Stimulated activated effector memory CD8-positive, alpha-beta T cell treated with anti-CD3 and anti-CD28 coated beads, Interleukin-12 subunit alpha, Interleukin-12 subunit beta, amount 100 ng/mL, for 72 hours (primary cell): ENCODE data around the gene E2F4.

Source experiments
- ATAC-seq: fragments of 150-1000 bp; cut with Tn5 transposase; 2 replicates; pipeline ENCODE4 v1.10.0; 2021
- DNase-seq, 2 donors: peaks; one replicate each; pipeline ENCODE4 v3.0.0; 2021 to 2022; ENCODE audit warnings: low spot score in 2 of 2
- H3K27ac Mint-ChIP-seq: one replicate; pipeline ENCODE4 v1.8.0; 2022; ENCODE audit warnings: mild to moderate bottlenecking, mixed read lengths
- H3K36me3 Mint-ChIP-seq: one replicate; pipeline ENCODE4 v1.8.0; 2022; ENCODE audit warnings: mild to moderate bottlenecking, mixed read lengths
- H3K4me1 Mint-ChIP-seq: one replicate; pipeline ENCODE4 v1.8.0; 2022; ENCODE audit warnings: mixed read lengths
- H3K4me3 Mint-ChIP-seq: one replicate; pipeline ENCODE4 v1.8.0; 2022; ENCODE audit warnings: mild to moderate bottlenecking, mixed read lengths
- H3K9me3 Mint-ChIP-seq: one replicate; pipeline ENCODE4 v1.8.0; 2022; ENCODE audit warnings: mixed read lengths

The E2F4 gene

GRCh38 chr16:67201411-67202345 lies 9.7 kb downstream of the E2F4 start:
- no peaks in the 10 kb centered on the region for H3K9me3 Mint-ChIP-seq
- peaks cover 84% of the 10 kb centered on the region for H3K36me3 Mint-ChIP-seq
- DNase-seq (no peak), ATAC-seq (no peak)
- H3K27ac Mint-ChIP-seq: no peak overlapping the region
- H3K4me1 Mint-ChIP-seq: peaks cover 8% of the 10 kb centered on the region
- no peak overlapping the region for H3K4me3 Mint-ChIP-seq

- H3K27ac Mint-ChIP-seq: no peak overlapping the region
- no peaks in the 10 kb centered on the region for H3K9me3 Mint-ChIP-seq
- H3K4me1 Mint-ChIP-seq: peaks cover 8% of the 10 kb centered on the region
- ATAC-seq (no peak), DNase-seq (no peak)
- H3K36me3 Mint-ChIP-seq: peaks cover 77% of the 10 kb centered on the region
- no peak overlapping the region for H3K4me3 Mint-ChIP-seq
Measured at GRCh38 chr16:67202426-67202825, 10.5 kb downstream of the E2F4 start.

GRCh38 chr16:67202956-67203493 lies 11.1 kb downstream of the E2F4 start:
- Mint-ChIP-seq H3K4me1 (peaks cover 8% of the 10 kb centered on the region), H3K9me3 (no peaks in the 10 kb centered on the region)

GRCh38 chr16:67204076-67204475 lies 12.1 kb downstream of the E2F4 start:
- no peak overlapping the region for H3K27ac Mint-ChIP-seq
- no peak for ATAC-seq
- H3K4me3 Mint-ChIP-seq: no peak overlapping the region
- peaks cover 64% of the 10 kb centered on the region for H3K36me3 Mint-ChIP-seq
- H3K4me1 Mint-ChIP-seq: peaks cover 10% of the 10 kb centered on the region
- DNase-seq: no peak
- H3K9me3 Mint-ChIP-seq: no peaks in the 10 kb centered on the region

More at GRCh38 chr16:67202956-67203493, 11.1 kb downstream of the E2F4 start:
- DNase-seq (no peak), ATAC-seq (no peak)
- Mint-ChIP-seq H3K4me3 (no peak overlapping the region), H3K36me3 (peaks cover 71% of the 10 kb centered on the region), H3K27ac (no peak overlapping the region)

- Mint-ChIP-seq H3K36me3 (peaks cover 44% of the 10 kb centered on the region), H3K4me3 (no peak overlapping the region), H3K27ac (peak overlapping the region; percentile 89), H3K9me3 (no peaks in the 10 kb centered on the region), H3K4me1 (peaks cover 13% of the 10 kb centered on the region)
- DNase-seq (no peak), ATAC-seq (no peak)
Measured at GRCh38 chr16:67206129-67206837, 14.3 kb downstream of the E2F4 start.

- Mint-ChIP-seq H3K4me3 (no peak overlapping the region), H3K36me3 (peaks cover 38% of the 10 kb centered on the region), H3K9me3 (no peaks in the 10 kb centered on the region), H3K4me1 (peaks cover 13% of the 10 kb centered on the region), H3K27ac (peak overlapping the region; percentile 89)
- ATAC-seq (no peak), DNase-seq (no peak)
Measured at GRCh38 chr16:67206838-67207248, 14.9 kb downstream of the E2F4 start.

GRCh38 chr16:67207249-67208091 lies 15.5 kb downstream of the E2F4 start:
- Mint-ChIP-seq H3K27ac (peak overlapping the region; percentile 89), H3K36me3 (peaks cover 32% of the 10 kb centered on the region), H3K9me3 (no peaks in the 10 kb centered on the region), H3K4me3 (no peak overlapping the region), H3K4me1 (peaks cover 13% of the 10 kb centered on the region)
- ATAC-seq: no peak
- DNase-seq: no peak

GRCh38 chr16:67208154-67208896 lies 16.4 kb downstream of the E2F4 start:
- peaks cover 26% of the 10 kb centered on the region for H3K36me3 Mint-ChIP-seq

GRCh38 chr16:67209565-67209964 lies 17.6 kb downstream of the E2F4 start:
- Mint-ChIP-seq H3K9me3 (no peaks in the 10 kb centered on the region), H3K36me3 (peaks cover 18% of the 10 kb centered on the region), H3K27ac (peak overlapping the region; percentile 60), H3K4me1 (peaks cover 13% of the 10 kb centered on the region), H3K4me3 (no peak overlapping the region)
- ATAC-seq (no peak), DNase-seq (no peak)

More at GRCh38 chr16:67208154-67208896, 16.4 kb downstream of the E2F4 start:
- ATAC-seq: no peak
- no peak for DNase-seq
- H3K4me3 Mint-ChIP-seq: no peak overlapping the region
- H3K4me1 Mint-ChIP-seq: peaks cover 13% of the 10 kb centered on the region
- peak overlapping the region; percentile 60 for H3K27ac Mint-ChIP-seq
- H3K9me3 Mint-ChIP-seq: no peaks in the 10 kb centered on the region

- peaks cover 12% of the 10 kb centered on the region for H3K36me3 Mint-ChIP-seq
- H3K9me3 Mint-ChIP-seq: no peaks in the 10 kb centered on the region
- ATAC-seq: no peak
- peaks cover 13% of the 10 kb centered on the region for H3K4me1 Mint-ChIP-seq
- no peak for DNase-seq
- no peak overlapping the region for H3K4me3 Mint-ChIP-seq
- H3K27ac Mint-ChIP-seq: peak overlapping the region; percentile 68
Measured at GRCh38 chr16:67210069-67210937, 18.3 kb downstream of the E2F4 start.

GRCh38 chr16:67211674-67212073 lies 19.7 kb downstream of the E2F4 start:
- H3K4me1 Mint-ChIP-seq: peaks cover 10% of the 10 kb centered on the region
- no peak overlapping the region for H3K27ac Mint-ChIP-seq
- H3K9me3 Mint-ChIP-seq: no peaks in the 10 kb centered on the region
- ATAC-seq (no peak), DNase-seq (no peak)
- no peak overlapping the region for H3K4me3 Mint-ChIP-seq
- H3K36me3 Mint-ChIP-seq: no peaks in the 10 kb centered on the region

- Mint-ChIP-seq H3K27ac (no peak overlapping the region), H3K4me3 (no peak overlapping the region), H3K36me3 (peaks cover 5% of the 10 kb centered on the region), H3K4me1 (peaks cover 5% of the 10 kb centered on the region), H3K9me3 (no peaks in the 10 kb centered on the region)
- ATAC-seq: no peak
- DNase-seq: no peak
Measured at GRCh38 chr16:67212766-67213165, 20.8 kb downstream of the E2F4 start.

GRCh38 chr16:67213197-67214019 lies 21.5 kb downstream of the E2F4 start:
- ATAC-seq (no peak), DNase-seq (no peak)
- H3K27ac Mint-ChIP-seq: no peak overlapping the region
- H3K4me3 Mint-ChIP-seq: no peak overlapping the region
- peaks cover 6% of the 10 kb centered on the region for H3K36me3 Mint-ChIP-seq
- H3K9me3 Mint-ChIP-seq: no peaks in the 10 kb centered on the region
- H3K4me1 Mint-ChIP-seq: peaks cover 5% of the 10 kb centered on the region
